H1 (cell line): Measurements from ENCODE around the gene LIMS1.
"Not testable (repeated sequence)": the region's sequence is repeated elsewhere in the genome, so short reads cannot be mapped to it uniquely, and the experiment has no call there.

ENCODE experiments used
- CEBPB ChIP-seq: IDR thresholded peaks from 2 replicates; pipeline ENCODE4 v1.6.1; 2012; ENCODE audit warnings: low read depth, low read length
- HDAC6 ChIP-seq: IDR thresholded peaks from one replicate; pipeline ENCODE4 v1.7.1; 2012; ENCODE audit warnings: low read depth, mild to moderate bottlenecking, inconsistent platforms, low read length, moderate library complexity
- KDM1A ChIP-seq: fragments of 200-600, 300-600 bp; sonication (generic); IDR thresholded peaks from 2 replicates; pipeline ENCODE4 v1.7.1; 2016; ENCODE audit warnings: mild to moderate bottlenecking, low read length, borderline replicate concordance
- KDM5A ChIP-seq: fragments of 200-600 bp; IDR thresholded peaks from 2 replicates; pipeline ENCODE4 v1.7.1; 2012; ENCODE audit warnings: mild to moderate bottlenecking, low read length, inconsistent platforms, mixed read lengths
- NRF1 ChIP-seq: IDR thresholded peaks from 2 replicates; pipeline ENCODE4 v1.6.1; 2011; ENCODE audit warnings: mild to moderate bottlenecking, low read depth, low read length, improper control_type of control experiment
- POLR2AphosphoS5 ChIP-seq: IDR thresholded peaks from 2 replicates; pipeline ENCODE4 v1.6.1; 2011; ENCODE audit warnings: low read depth, low read length
- TEAD4 ChIP-seq: IDR thresholded peaks from 2 replicates; pipeline ENCODE4 v1.6.1; 2012; ENCODE audit warnings: low read depth, low read length, inconsistent platforms, mixed read lengths
- YY1 ChIP-seq: IDR thresholded peaks from 2 replicates; pipeline ENCODE4 v1.6.1; 2011; ENCODE audit warnings: low read depth, mild to moderate bottlenecking, low read length
- TF ChIP-seq, protein P1 (sequence below), 3 experiments: IDR thresholded peaks; 1 replicate in 2 of 3; 2 replicates in 1 of 3; pipeline versions ENCODE4 v1.5.1 to v1.6.1; 2011; ENCODE audit warnings: low read length in 3 of 3, mild to moderate bottlenecking in 3 of 3, inconsistent platforms in 2 of 3, low read depth in 1 of 3, moderate library complexity in 1 of 3; ENCODE audit not compliant: insufficient read depth in 1 of 3; ENCODE audit errors: control extremely low read depth in 1 of 3
- TF ChIP-seq, protein P2 (sequence below): IDR thresholded peaks from 2 replicates; pipeline ENCODE4 v1.6.1; 2011; ENCODE audit warnings: low read depth, mild to moderate bottlenecking, low read length; ENCODE audit not compliant: insufficient read depth
- TF ChIP-seq, protein P3 (sequence below): IDR thresholded peaks from 2 replicates; pipeline ENCODE4 v1.6.1; 2012; ENCODE audit warnings: inconsistent platforms

DNA sequence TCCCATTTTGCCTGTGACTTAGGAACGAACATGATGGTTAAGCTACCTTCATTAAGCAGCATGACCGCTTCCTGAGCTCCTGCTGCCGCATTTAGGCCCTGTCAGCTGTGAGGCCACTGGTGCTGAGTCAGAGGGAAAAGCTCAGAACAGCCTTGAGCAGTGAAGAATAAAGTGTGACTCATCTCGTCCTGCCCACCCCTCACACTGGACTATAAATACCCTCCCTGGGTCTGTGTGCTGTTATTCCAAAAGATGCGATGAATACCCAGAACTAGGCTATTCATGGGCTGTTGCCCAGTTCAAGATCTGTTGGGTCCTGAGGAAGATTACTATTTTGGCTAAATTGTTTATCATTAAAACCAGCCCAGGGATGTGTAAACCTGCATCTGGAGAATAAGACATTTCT, 127.9 kb downstream of the LIMS1 start:
- not testable (repeated sequence) for TF ChIP-seq HDAC6, CEBPB, NRF1, KDM5A, KDM1A, POLR2AphosphoS5, YY1, TEAD4
- TF ChIP-seq, protein P1, sequence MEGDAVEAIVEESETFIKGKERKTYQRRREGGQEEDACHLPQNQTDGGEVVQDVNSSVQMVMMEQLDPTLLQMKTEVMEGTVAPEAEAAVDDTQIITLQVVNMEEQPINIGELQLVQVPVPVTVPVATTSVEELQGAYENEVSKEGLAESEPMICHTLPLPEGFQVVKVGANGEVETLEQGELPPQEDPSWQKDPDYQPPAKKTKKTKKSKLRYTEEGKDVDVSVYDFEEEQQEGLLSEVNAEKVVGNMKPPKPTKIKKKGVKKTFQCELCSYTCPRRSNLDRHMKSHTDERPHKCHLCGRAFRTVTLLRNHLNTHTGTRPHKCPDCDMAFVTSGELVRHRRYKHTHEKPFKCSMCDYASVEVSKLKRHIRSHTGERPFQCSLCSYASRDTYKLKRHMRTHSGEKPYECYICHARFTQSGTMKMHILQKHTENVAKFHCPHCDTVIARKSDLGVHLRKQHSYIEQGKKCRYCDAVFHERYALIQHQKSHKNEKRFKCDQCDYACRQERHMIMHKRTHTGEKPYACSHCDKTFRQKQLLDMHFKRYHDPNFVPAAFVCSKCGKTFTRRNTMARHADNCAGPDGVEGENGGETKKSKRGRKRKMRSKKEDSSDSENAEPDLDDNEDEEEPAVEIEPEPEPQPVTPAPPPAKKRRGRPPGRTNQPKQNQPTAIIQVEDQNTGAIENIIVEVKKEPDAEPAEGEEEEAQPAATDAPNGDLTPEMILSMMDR (IDR thresholded peaks at IDR 0.05; ENCODE audit: control extremely low read depth in 1 of 3, insufficient read depth in 1 of 3, low read depth in 1 of 3, low read length in 3 of 3) = not testable (repeated sequence)
- TF ChIP-seq, protein P2, sequence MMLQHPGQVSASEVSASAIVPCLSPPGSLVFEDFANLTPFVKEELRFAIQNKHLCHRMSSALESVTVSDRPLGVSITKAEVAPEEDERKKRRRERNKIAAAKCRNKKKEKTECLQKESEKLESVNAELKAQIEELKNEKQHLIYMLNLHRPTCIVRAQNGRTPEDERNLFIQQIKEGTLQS = not testable (repeated sequence)
- TF ChIP-seq, protein P3, sequence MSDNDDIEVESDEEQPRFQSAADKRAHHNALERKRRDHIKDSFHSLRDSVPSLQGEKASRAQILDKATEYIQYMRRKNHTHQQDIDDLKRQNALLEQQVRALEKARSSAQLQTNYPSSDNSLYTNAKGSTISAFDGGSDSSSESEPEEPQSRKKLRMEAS = not testable (repeated sequence)
